HEK293 (cell line): ENCODE measurements around the gene ADIPOR2.

ENCODE experiments used
- CTCF ChIA-PET: fragments of 350-600 bp; formaldehyde crosslinking; extraction: SDS; loops from one replicate; lab custom pipeline; 2021; ENCODE audit warnings: antibody characterized with exemption; lab: Yijun Ruan, JAX
- POLR2A ChIA-PET: fragments of 300-600 bp; formaldehyde crosslinking; extraction: SDS; loops from one replicate; lab custom pipeline; 2020; ENCODE audit warnings: antibody characterized with exemption, inconsistent platforms; lab: Yijun Ruan, JAX
- H3K27ac ChIP-seq: fragments of 200-500 bp; sonication (Bioruptor generic); 2 replicates; pipeline ENCODE4 v1.5.1; 2014; ENCODE audit warnings: low read depth, low read length, control low read depth, inconsistent platforms; ENCODE audit errors: extremely low read depth
- H3K36me3 ChIP-seq, 2 experiments: fragments of 200-500 bp in 1 of 2; sonication (Bioruptor generic) in 1 of 2; 1 replicate in 1 of 2; 2 replicates in 1 of 2; pipeline ENCODE4 v1.5.1; 2014 to 2017; ENCODE audit warnings: inconsistent platforms in 2 of 2, low read length in 2 of 2; ENCODE audit not compliant: control insufficient read depth in 2 of 2, insufficient read depth in 1 of 2
- H3K4me1 ChIP-seq: fragments of 200-500 bp; sonication (Bioruptor generic); 2 replicates; pipeline ENCODE4 v1.5.1; 2014; ENCODE audit warnings: mild to moderate bottlenecking, low read length, inconsistent platforms; ENCODE audit not compliant: control insufficient read depth, insufficient read depth
- H3K4me3 ChIP-seq: 2 replicates; pipeline ENCODE4 v1.5.1; 2011; ENCODE audit warnings: low read depth, mild to moderate bottlenecking, control low read depth, low read length, moderate library complexity
- H3K9me3 ChIP-seq: fragments of 200-500 bp; sonication (Bioruptor generic); 2 replicates; pipeline ENCODE4 v1.5.1; 2014; ENCODE audit warnings: low read depth, low read length, inconsistent platforms; ENCODE audit not compliant: control insufficient read depth, insufficient read depth
- GLI2 ChIP-seq: fragments of 450-650 bp; formaldehyde crosslinking; IDR thresholded peaks from 2 replicates; pipeline ENCODE4; 2017; ENCODE audit warnings: missing biosample characterization, missing genetic modification characterization, low read depth, borderline replicate concordance
- OSR2 ChIP-seq: fragments of 450-650 bp; formaldehyde crosslinking; IDR thresholded peaks from 2 replicates; pipeline ENCODE4 v1.5.1; 2016; ENCODE audit warnings: missing biosample characterization, missing genetic modification characterization
- SCRT1 ChIP-seq: fragments of 450-650 bp; formaldehyde crosslinking; IDR thresholded peaks from 2 replicates; pipeline ENCODE4 v1.5.1; 2016; ENCODE audit warnings: missing biosample characterization, missing genetic modification characterization, borderline replicate concordance
- SCRT2 ChIP-seq: fragments of 450-650 bp; formaldehyde crosslinking; IDR thresholded peaks from 2 replicates; pipeline ENCODE4 v1.5.1; 2016; ENCODE audit warnings: missing biosample characterization, missing genetic modification characterization
- SP3 ChIP-seq: fragments of 450-650 bp; formaldehyde crosslinking; IDR thresholded peaks from 2 replicates; pipeline ENCODE4 v1.5.1; 2016; ENCODE audit warnings: missing biosample characterization, missing genetic modification characterization
- TRIM28 ChIP-seq: IDR thresholded peaks from 2 replicates; pipeline ENCODE4 v1.6.1; 2011; ENCODE audit warnings: low read length, control low read depth, borderline replicate concordance
- ZBTB17 ChIP-seq: fragments of 450-650 bp; formaldehyde crosslinking; IDR thresholded peaks from 2 replicates; pipeline ENCODE4 v1.5.1; 2016; ENCODE audit warnings: missing biosample characterization, missing genetic modification characterization
- ZBTB7A ChIP-seq: fragments of 450-650 bp; formaldehyde crosslinking; IDR thresholded peaks from 2 replicates; pipeline ENCODE4 v1.5.1; 2016; ENCODE audit warnings: low read depth, missing biosample characterization, missing genetic modification characterization
- ZNF121 ChIP-seq: fragments of 450-650 bp; formaldehyde crosslinking; IDR thresholded peaks from 2 replicates; pipeline ENCODE4 v1.5.1; 2016; ENCODE audit warnings: missing biosample characterization, missing genetic modification characterization
- ZNF274 ChIP-seq, 2 experiments: fragments of 200-500 bp in 1 of 2; fragments of 450-650 bp in 1 of 2; sonication (Bioruptor generic) in 1 of 2; formaldehyde crosslinking in 1 of 2; IDR thresholded peaks; 2 replicates each; pipeline versions ENCODE4 v1.5.1 to v1.6.1; 2014 to 2016; ENCODE audit warnings: borderline replicate concordance in 1 of 2, inconsistent platforms in 1 of 2, low read length in 1 of 2, missing biosample characterization in 1 of 2, missing genetic modification characterization in 1 of 2
- ZNF416 ChIP-seq: fragments of 450-650 bp; formaldehyde crosslinking; IDR thresholded peaks from 2 replicates; pipeline ENCODE4 v1.5.1; 2016; ENCODE audit warnings: missing biosample characterization, missing genetic modification characterization
- ZNF423 ChIP-seq: fragments of 450-650 bp; formaldehyde crosslinking; IDR thresholded peaks from 2 replicates; pipeline ENCODE4 v1.5.1; 2016; ENCODE audit warnings: missing biosample characterization, missing genetic modification characterization
- ZNF596 ChIP-seq: fragments of 450-650 bp; IDR thresholded peaks from 2 replicates; pipeline ENCODE4 v1.5.0; 2018; ENCODE audit warnings: missing biosample characterization, mild to moderate bottlenecking, missing genetic modification characterization, moderate library complexity
- ZNF624 ChIP-seq: fragments of 450-650 bp; formaldehyde crosslinking; IDR thresholded peaks from 2 replicates; pipeline ENCODE4 v1.5.1; 2017; ENCODE audit warnings: missing biosample characterization, missing genetic modification characterization
- ZNF664 ChIP-seq: fragments of 450-650 bp; formaldehyde crosslinking; IDR thresholded peaks from 2 replicates; pipeline ENCODE4 v1.5.1; 2016; ENCODE audit warnings: missing biosample characterization, missing genetic modification characterization
- ZNF670 ChIP-seq: fragments of 450-650 bp; formaldehyde crosslinking; IDR thresholded peaks from 2 replicates; pipeline ENCODE4 v1.5.1; 2016; ENCODE audit warnings: missing biosample characterization, missing genetic modification characterization, low read depth
- ZNF830 ChIP-seq: fragments of 450-650 bp; IDR thresholded peaks from 2 replicates; pipeline ENCODE4 v1.5.0; 2018; ENCODE audit warnings: missing biosample characterization, missing genetic modification characterization, low read depth, mild to moderate bottlenecking, moderate library complexity
- TF ChIP-seq, protein P1 (sequence below): fragments of 450-650 bp; formaldehyde crosslinking; IDR thresholded peaks from 2 replicates; pipeline ENCODE4 v1.5.1; 2016; ENCODE audit warnings: missing biosample characterization, missing genetic modification characterization
- TF ChIP-seq, protein P2 (sequence below): fragments of 450-650 bp; formaldehyde crosslinking; IDR thresholded peaks from 2 replicates; pipeline ENCODE4 v1.5.1; 2017; ENCODE audit warnings: missing biosample characterization, missing genetic modification characterization
- TF ChIP-seq, protein P3 (sequence below): fragments of 450-650 bp; formaldehyde crosslinking; IDR thresholded peaks from 2 replicates; pipeline ENCODE4 v1.5.1; 2016; ENCODE audit warnings: missing biosample characterization, missing genetic modification characterization
- TF ChIP-seq, protein P4 (sequence below): fragments of 450-650 bp; formaldehyde crosslinking; IDR thresholded peaks from 2 replicates; pipeline ENCODE4 v1.5.1; 2017; ENCODE audit warnings: missing biosample characterization, missing genetic modification characterization

ADIPOR2 gene

DNA sequence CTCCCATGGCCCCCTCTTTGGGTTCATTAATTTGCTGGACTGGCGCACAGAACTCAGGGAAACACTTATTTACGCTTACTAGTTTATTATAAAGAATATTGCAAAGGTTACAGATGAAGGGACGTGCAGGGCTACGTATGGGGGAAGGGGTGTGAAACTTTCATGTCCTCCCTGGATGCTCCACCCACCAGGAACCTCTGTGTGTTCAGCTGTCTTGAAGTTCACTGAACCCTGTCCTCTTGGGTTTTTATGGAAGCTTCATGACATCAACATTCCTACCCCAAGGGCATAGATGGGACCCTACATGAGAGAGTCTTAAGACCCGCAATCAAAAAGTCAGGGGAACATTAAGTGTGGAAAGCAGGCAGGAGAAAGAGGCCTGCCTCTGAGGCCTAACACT, 58.1 kb downstream of the ADIPOR2 start:
- CTCF ChIA-PET = interaction anchor here (0.7 kb wide), 1 partner anchor 30 kb away, joined by 3 read pairs; no protein-coding TSS in a partner anchor
- Histone ChIP-seq H3K36me3 (peaks cover 0 to under 1% of the 10 kb centered on the region in 2 experiments; a peak in 2 of 3 replicates), H3K4me1 (no peaks in the 10 kb centered on the region), H3K9me3 (no peaks in the 10 kb centered on the region), H3K4me3 (no peak overlapping the region), H3K27ac (no peak overlapping the region)
- POLR2A ChIA-PET = no interaction called here
- TF ChIP-seq, protein P1, sequence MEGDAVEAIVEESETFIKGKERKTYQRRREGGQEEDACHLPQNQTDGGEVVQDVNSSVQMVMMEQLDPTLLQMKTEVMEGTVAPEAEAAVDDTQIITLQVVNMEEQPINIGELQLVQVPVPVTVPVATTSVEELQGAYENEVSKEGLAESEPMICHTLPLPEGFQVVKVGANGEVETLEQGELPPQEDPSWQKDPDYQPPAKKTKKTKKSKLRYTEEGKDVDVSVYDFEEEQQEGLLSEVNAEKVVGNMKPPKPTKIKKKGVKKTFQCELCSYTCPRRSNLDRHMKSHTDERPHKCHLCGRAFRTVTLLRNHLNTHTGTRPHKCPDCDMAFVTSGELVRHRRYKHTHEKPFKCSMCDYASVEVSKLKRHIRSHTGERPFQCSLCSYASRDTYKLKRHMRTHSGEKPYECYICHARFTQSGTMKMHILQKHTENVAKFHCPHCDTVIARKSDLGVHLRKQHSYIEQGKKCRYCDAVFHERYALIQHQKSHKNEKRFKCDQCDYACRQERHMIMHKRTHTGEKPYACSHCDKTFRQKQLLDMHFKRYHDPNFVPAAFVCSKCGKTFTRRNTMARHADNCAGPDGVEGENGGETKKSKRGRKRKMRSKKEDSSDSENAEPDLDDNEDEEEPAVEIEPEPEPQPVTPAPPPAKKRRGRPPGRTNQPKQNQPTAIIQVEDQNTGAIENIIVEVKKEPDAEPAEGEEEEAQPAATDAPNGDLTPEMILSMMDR = no peak

DNA sequence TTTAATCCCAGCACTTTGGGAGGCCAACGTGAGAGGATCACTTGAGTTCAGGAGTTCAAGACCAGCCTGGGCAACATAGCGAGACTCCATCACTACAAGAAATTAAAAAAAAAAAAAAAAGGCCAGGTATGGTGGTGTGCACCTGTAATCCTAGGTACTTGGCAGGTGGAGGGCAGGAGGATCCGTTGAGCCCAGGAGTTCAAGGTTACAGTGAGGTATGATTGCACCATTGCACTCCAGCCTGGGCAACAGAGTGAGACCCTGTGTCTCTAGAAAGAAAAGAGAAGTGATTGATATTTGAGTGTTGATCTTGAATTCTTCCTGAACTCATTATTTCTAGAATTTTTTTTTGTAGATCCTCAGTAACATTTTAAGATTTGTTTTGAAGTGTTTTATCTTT, 59.4 kb downstream of the ADIPOR2 start:
- H3K4me3 ChIP-seq = no peak overlapping the region
- H3K4me1 ChIP-seq = no peaks in the 10 kb centered on the region
- POLR2A ChIA-PET = no interaction called here
- H3K27ac ChIP-seq = no peak overlapping the region
- CTCF ChIA-PET = no interaction called here
- TF ChIP-seq ZNF121 (tag by site-specific recombination) (peak; percentile 56; the same call in 1 of the 2 replicates), ZNF830 (tag by site-specific recombination) (no peak)
- peaks cover 0 to 6% of the 10 kb centered on the region in 2 experiments; a peak in 1 of 3 replicates for H3K36me3 ChIP-seq
- H3K9me3 ChIP-seq = no peaks in the 10 kb centered on the region

DNA sequence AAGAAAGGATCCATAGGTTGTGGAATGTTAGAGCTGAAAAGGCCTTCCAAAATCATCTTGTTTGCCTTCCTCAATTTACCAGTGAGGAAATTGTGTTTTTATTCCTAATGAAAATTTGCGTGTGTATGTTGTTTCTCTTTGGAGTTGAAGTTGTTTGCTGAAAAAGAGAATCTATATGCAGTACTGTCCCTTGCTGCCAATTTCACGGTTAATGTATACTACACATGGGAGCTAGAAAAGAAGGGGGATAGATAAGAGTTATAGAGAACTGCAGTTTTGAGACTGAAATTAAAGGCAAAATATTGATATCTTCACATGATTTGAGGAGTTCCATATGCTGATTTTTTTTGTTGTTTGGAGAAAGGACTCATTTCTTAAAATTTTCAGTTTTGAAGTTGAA, 67.5 kb downstream of the ADIPOR2 start:
- ChIA-PET CTCF (interaction anchor here (0.6 kb wide), 1 partner anchor 64 kb away, joined by 3 read pairs; no protein-coding TSS in a partner anchor), POLR2A (no interaction called here)
- H3K36me3 ChIP-seq = peaks cover 7 to 21% of the 10 kb centered on the region in 2 experiments; a peak in 2 of 3 replicates

DNA sequence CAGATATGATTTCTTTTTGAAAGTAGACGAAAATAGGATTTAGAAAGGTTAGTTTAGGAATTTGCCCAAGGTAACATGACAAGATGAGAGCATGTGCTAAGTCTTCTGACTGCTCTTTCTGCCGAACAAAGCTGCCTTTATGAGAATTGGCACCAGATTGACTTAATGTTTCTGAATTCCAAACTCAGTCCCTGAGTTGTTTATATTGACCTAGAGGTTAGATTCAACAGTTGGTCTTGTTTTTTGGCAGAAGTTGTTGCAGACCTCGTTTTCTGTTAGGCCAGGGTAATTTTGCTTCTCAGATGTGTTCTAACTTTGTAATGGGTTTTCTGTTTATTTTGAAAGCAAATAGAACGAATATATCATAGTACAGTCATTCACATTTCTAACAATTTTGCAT, 68.0 kb downstream of the ADIPOR2 start:
- H3K36me3 ChIP-seq = peaks cover 7 to 21% of the 10 kb centered on the region in 2 experiments; a peak in 2 of 3 replicates
- ChIA-PET POLR2A (no interaction called here), CTCF (interaction anchor here (0.6 kb wide), 1 partner anchor 64 kb away, joined by 3 read pairs; no protein-coding TSS in a partner anchor)
- TF ChIP-seq, protein P2, sequence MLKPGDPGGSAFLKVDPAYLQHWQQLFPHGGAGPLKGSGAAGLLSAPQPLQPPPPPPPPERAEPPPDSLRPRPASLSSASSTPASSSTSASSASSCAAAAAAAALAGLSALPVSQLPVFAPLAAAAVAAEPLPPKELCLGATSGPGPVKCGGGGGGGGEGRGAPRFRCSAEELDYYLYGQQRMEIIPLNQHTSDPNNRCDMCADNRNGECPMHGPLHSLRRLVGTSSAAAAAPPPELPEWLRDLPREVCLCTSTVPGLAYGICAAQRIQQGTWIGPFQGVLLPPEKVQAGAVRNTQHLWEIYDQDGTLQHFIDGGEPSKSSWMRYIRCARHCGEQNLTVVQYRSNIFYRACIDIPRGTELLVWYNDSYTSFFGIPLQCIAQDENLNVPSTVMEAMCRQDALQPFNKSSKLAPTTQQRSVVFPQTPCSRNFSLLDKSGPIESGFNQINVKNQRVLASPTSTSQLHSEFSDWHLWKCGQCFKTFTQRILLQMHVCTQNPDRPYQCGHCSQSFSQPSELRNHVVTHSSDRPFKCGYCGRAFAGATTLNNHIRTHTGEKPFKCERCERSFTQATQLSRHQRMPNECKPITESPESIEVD (tag by site-specific recombination) = 0 out of 2 replicates have a peak, but pooled peaks have one; percentile 25
- TF ChIP-seq SCRT2 = peak; percentile 94
- TF ChIP-seq SCRT1 (tag by site-specific recombination) = peak; percentile 98
- TF ChIP-seq ZBTB17 (tag by site-specific recombination) = 0 out of 2 replicates have a peak, but pooled peaks have one; percentile 20
- TF ChIP-seq, protein P3, sequence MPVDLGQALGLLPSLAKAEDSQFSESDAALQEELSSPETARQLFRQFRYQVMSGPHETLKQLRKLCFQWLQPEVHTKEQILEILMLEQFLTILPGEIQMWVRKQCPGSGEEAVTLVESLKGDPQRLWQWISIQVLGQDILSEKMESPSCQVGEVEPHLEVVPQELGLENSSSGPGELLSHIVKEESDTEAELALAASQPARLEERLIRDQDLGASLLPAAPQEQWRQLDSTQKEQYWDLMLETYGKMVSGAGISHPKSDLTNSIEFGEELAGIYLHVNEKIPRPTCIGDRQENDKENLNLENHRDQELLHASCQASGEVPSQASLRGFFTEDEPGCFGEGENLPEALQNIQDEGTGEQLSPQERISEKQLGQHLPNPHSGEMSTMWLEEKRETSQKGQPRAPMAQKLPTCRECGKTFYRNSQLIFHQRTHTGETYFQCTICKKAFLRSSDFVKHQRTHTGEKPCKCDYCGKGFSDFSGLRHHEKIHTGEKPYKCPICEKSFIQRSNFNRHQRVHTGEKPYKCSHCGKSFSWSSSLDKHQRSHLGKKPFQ (tag by site-specific recombination) = no peak
- 0 out of 2 replicates have a peak, but pooled peaks have one; percentile 1 for TF ChIP-seq TRIM28
- no peak overlapping the region for H3K4me3 ChIP-seq
- no peaks in the 10 kb centered on the region for H3K9me3 ChIP-seq
- no peak overlapping the region for H3K27ac ChIP-seq
- H3K4me1 ChIP-seq = peaks cover 9% of the 10 kb centered on the region; the same call in 1 of the 2 replicates

More for the DNA sequence above, 67.5 kb downstream of the ADIPOR2 start:
- TF ChIP-seq ZBTB7A (tag by site-specific recombination) (no peak), ZNF423 (no peak), SP3 (no peak), ZNF670 (tag by site-specific recombination) (no peak), ZNF664 (no peak), ZNF596 (tag by site-specific recombination) (no peak), OSR2 (tag by site-specific recombination) (no peak), ZNF416 (tag by site-specific recombination) (no peak), ZNF624 (tag by site-specific recombination) (no peak), ZNF274 (IDR thresholded peaks at IDR 0.05; ENCODE audit: low read length) (no peak), ZNF274 (tag by site-specific recombination; IDR thresholded peaks at IDR 0.05; ENCODE audit: borderline replicate concordance) (no peak), GLI2 (tag by site-specific recombination) (no peak)
- TF ChIP-seq, protein P3 (tag by site-specific recombination) = no peak
- TF ChIP-seq, protein P4, sequence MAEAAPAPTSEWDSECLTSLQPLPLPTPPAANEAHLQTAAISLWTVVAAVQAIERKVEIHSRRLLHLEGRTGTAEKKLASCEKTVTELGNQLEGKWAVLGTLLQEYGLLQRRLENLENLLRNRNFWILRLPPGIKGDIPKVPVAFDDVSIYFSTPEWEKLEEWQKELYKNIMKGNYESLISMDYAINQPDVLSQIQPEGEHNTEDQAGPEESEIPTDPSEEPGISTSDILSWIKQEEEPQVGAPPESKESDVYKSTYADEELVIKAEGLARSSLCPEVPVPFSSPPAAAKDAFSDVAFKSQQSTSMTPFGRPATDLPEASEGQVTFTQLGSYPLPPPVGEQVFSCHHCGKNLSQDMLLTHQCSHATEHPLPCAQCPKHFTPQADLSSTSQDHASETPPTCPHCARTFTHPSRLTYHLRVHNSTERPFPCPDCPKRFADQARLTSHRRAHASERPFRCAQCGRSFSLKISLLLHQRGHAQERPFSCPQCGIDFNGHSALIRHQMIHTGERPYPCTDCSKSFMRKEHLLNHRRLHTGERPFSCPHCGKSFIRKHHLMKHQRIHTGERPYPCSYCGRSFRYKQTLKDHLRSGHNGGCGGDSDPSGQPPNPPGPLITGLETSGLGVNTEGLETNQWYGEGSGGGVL (tag by site-specific recombination) = no peak
- Histone ChIP-seq H3K4me3 (no peak overlapping the region), H3K4me1 (peaks cover 9% of the 10 kb centered on the region; the same call in 1 of the 2 replicates), H3K9me3 (no peaks in the 10 kb centered on the region), H3K27ac (no peak overlapping the region)
